ENCODE measurements around the gene SMARCD2.
A peak's percentile ranks its signal among the peaks of the same experiment; 100 is the strongest.

SMARCD2 gene

GRCh38 chr17:63832014-63832413, 10.5 kb downstream of the SMARCD2 start:
- DNase-seq (ENCODE audit: low read depth) = no peak

- no peak for DNase-seq (ENCODE audit: low read depth)
Measured at GRCh38 chr17:63831505-63831904, 11.0 kb downstream of the SMARCD2 start.

GRCh38 chr17:63830904-63831491, 11.5 kb downstream of the SMARCD2 start:
- DNase-seq (ENCODE audit: low read depth) = no peak

GRCh38 chr17:63830278-63830677, 12.2 kb downstream of the SMARCD2 start:
- no peak for DNase-seq (ENCODE audit: low read depth)

GRCh38 chr17:63828936-63829335, 13.5 kb downstream of the SMARCD2 start:
- DNase-seq (ENCODE audit: low read depth) = no peak

- DNase-seq (ENCODE audit: low read depth) = no peak
Measured at GRCh38 chr17:63827801-63828221, 14.7 kb downstream of the SMARCD2 start.

GRCh38 chr17:63827002-63827800, 15.3 kb downstream of the SMARCD2 start, which contains the start of the genes FTSJ3 and PSMC5:
TSS of gene FTSJ3 (minus strand) at chr17:63827663. CDS start at chr17:63826902, 761 bp downstream.
TSS of gene PSMC5 (plus strand) at chr17:63827431. CDS start at chr17:63827491, 60 bp downstream.
- DNase-seq (ENCODE audit: low read depth) = peak; percentile 80

- DNase-seq (ENCODE audit: low read depth) = no peak
Measured at GRCh38 chr17:63826468-63827001, 15.9 kb downstream of the SMARCD2 start.

GRCh38 chr17:63824362-63824761, 18.1 kb downstream of the SMARCD2 start:
- no peak for DNase-seq (ENCODE audit: low read depth)

- no peak for DNase-seq (ENCODE audit: low read depth)
Measured at GRCh38 chr17:63823659-63824331, 18.7 kb downstream of the SMARCD2 start.

- no peak for DNase-seq (ENCODE audit: low read depth)
Measured at GRCh38 chr17:63822537-63822936, 19.9 kb downstream of the SMARCD2 start.

GRCh38 chr17:63821804-63822203, 20.7 kb downstream of the SMARCD2 start:
- DNase-seq (ENCODE audit: low read depth) = no peak

- DNase-seq (ENCODE audit: low read depth) = no peak
Measured at GRCh38 chr17:63820963-63821561, 21.4 kb downstream of the SMARCD2 start.

- no peak for DNase-seq (ENCODE audit: low read depth)
Measured at GRCh38 chr17:63819585-63820537, 22.6 kb downstream of the SMARCD2 start.

GRCh38 chr17:63819131-63819530, 23.4 kb downstream of the SMARCD2 start:
- no peak for DNase-seq (ENCODE audit: low read depth)

- no peak for DNase-seq (ENCODE audit: low read depth)
Measured at GRCh38 chr17:63817736-63818385, 24.6 kb downstream of the SMARCD2 start.

- no peak for DNase-seq (ENCODE audit: low read depth)
Measured at GRCh38 chr17:63816669-63817068, 25.8 kb downstream of the SMARCD2 start.

GRCh38 chr17:63816123-63816522, 26.4 kb downstream of the SMARCD2 start:
- DNase-seq (ENCODE audit: low read depth) = no peak

GRCh38 chr17:63809970-63810369, 32.5 kb downstream of the SMARCD2 start:
- DNase-seq (ENCODE audit: low read depth) = no peak

- DNase-seq (ENCODE audit: low read depth) = no peak
Measured at GRCh38 chr17:63805591-63805990, 36.9 kb downstream of the SMARCD2 start.
